Activated naive CD8-positive, alpha-beta T cell (primary cell): ENCODE measurements around the gene ALDH1L2.

ENCODE experiments used
- H3K27ac Mint-ChIP-seq: one replicate; pipeline ENCODE4 v1.8.0; 2021; ENCODE audit warnings: mixed read lengths
- H3K27me3 Mint-ChIP-seq: one replicate; pipeline ENCODE4 v1.8.0; 2021; ENCODE audit warnings: mixed read lengths
- H3K36me3 Mint-ChIP-seq: one replicate; pipeline ENCODE4 v1.8.0; 2021; ENCODE audit warnings: mixed read lengths
- H3K4me1 Mint-ChIP-seq: one replicate; pipeline ENCODE4 v1.8.0; 2021; ENCODE audit warnings: low read depth, mixed read lengths
- H3K4me3 Mint-ChIP-seq: one replicate; pipeline ENCODE4 v1.8.0; 2021; ENCODE audit warnings: mild to moderate bottlenecking, mixed read lengths
- H3K9me3 Mint-ChIP-seq: one replicate; pipeline ENCODE4 v1.8.0; 2021; ENCODE audit warnings: low read depth, mixed read lengths

Gene ALDH1L2

GRCh38 chr12:105069936-105070702 is 14.1 kb downstream of the ALDH1L2 start:
- H3K36me3 Mint-ChIP-seq: peaks cover 2% of the 10 kb centered on the region
- no peaks in the 10 kb centered on the region for H3K27me3 Mint-ChIP-seq
- no peak overlapping the region for H3K27ac Mint-ChIP-seq
- H3K4me3 Mint-ChIP-seq: no peak overlapping the region
- no peaks in the 10 kb centered on the region for H3K4me1 Mint-ChIP-seq
- no peaks in the 10 kb centered on the region for H3K9me3 Mint-ChIP-seq

GRCh38 chr12:105067511-105068031 is 16.7 kb downstream of the ALDH1L2 start:
- H3K36me3 Mint-ChIP-seq: no peaks in the 10 kb centered on the region
- H3K27ac Mint-ChIP-seq: no peak overlapping the region
- no peaks in the 10 kb centered on the region for H3K9me3 Mint-ChIP-seq
- H3K27me3 Mint-ChIP-seq: no peaks in the 10 kb centered on the region
- no peak overlapping the region for H3K4me3 Mint-ChIP-seq
- H3K4me1 Mint-ChIP-seq: no peaks in the 10 kb centered on the region

DNA sequence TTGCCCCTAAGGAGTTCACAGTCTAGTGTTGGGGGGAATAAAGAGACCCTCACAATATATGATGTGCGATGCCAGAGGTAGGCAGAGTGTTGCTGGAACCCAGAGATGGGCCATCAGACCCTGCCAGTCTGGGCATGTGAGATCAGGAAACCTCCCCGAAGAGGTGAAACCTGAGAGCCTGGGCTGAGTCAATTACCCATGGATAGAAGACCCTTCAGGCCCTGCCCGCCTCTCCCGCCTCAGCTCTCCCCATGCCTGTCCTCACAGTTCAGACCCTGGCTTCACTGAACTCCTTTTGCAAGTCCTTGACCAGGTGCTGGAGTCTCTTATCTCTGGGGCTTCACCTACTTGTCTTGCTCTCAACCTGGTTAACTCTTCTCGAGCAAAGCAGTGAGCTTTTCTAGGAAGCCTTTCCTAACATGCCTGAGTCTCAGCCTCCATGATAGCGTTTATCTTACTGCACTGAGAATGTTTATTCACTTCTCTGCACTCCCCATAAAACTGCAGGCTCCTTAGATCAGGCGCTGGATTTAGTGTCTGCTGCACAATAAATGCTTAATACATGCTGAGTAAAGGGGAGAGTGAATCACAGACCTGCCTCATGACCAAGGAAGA is 19.6 kb downstream of the ALDH1L2 start:
- H3K4me3 Mint-ChIP-seq: no peak overlapping the region
- H3K9me3 Mint-ChIP-seq: no peaks in the 10 kb centered on the region
- H3K4me1 Mint-ChIP-seq: no peaks in the 10 kb centered on the region
- H3K36me3 Mint-ChIP-seq: no peaks in the 10 kb centered on the region
- no peaks in the 10 kb centered on the region for H3K27me3 Mint-ChIP-seq
- no peak overlapping the region for H3K27ac Mint-ChIP-seq

DNA sequence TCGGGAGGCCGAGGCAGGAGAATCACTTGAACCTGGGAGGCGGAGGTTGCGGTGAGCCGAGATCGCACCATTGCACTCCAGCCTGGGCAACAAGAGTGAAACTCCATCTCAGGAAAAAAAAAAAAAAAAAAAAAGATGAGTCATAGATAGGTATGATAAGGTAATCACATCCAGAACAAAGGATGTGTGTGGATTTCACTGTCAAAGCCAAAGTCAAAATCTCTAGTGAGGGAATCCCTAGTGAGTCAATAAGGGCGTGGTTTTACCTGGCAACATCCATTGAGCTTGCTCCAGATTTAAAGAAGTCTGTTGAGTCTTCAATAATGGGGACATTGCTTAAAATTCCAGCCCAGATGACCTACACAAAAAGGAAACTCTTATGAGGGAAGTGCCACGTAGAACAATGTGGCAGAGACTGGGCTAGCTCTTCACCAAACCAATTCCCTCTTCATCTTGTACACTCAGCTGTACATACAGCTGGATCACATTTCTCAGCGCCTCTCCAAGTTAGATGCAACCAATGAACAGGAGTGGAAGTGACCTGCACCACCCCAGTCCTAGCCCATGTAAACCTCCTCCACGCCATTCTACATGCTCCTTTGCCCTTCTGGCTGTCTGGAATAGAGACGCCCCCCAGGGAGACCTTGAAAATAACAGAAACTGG is 23.4 kb downstream of the ALDH1L2 start:
- Mint-ChIP-seq H3K27me3 (no peaks in the 10 kb centered on the region), H3K4me3 (no peak overlapping the region), H3K36me3 (peaks cover 2% of the 10 kb centered on the region), H3K9me3 (peaks cover 7% of the 10 kb centered on the region), H3K27ac (no peak overlapping the region), H3K4me1 (no peaks in the 10 kb centered on the region)

- peaks cover 14% of the 10 kb centered on the region for H3K9me3 Mint-ChIP-seq
- H3K27ac Mint-ChIP-seq: no peak overlapping the region
- peaks cover 7% of the 10 kb centered on the region for H3K36me3 Mint-ChIP-seq
- H3K4me3 Mint-ChIP-seq: no peak overlapping the region
- H3K27me3 Mint-ChIP-seq: no peaks in the 10 kb centered on the region
- no peaks in the 10 kb centered on the region for H3K4me1 Mint-ChIP-seq
Measured at GRCh38 chr12:105057174-105057573, 27.1 kb downstream of the ALDH1L2 start.

DNA sequence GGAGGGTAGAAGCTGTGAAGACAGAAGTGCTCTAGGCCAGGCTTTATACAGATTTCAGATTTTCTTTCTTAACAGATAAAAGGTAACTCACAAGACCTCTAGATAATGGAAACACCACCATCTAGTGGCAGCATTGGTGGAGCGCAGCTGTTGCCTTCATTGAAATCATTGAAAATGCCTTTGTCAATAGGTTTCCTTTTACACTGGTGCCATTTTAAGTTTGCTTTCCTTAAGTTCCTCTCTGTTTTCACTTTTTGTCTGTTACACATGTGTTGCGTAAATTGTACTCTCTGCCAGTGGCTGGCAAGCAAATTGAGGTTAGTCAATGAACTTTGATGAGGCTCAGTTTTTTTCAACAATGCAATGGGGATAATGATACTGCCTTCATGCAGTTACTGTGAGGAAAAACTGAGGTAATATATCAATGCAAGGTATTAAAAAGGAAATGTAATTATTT is 31.1 kb downstream of the ALDH1L2 start:
- H3K36me3 Mint-ChIP-seq: peaks cover 8% of the 10 kb centered on the region
- no peaks in the 10 kb centered on the region for H3K27me3 Mint-ChIP-seq
- peaks cover 14% of the 10 kb centered on the region for H3K9me3 Mint-ChIP-seq
- H3K27ac Mint-ChIP-seq: no peak overlapping the region
- H3K4me3 Mint-ChIP-seq: no peak overlapping the region
- H3K4me1 Mint-ChIP-seq: no peaks in the 10 kb centered on the region

GRCh38 chr12:105051981-105052380 is 32.3 kb downstream of the ALDH1L2 start:
- Mint-ChIP-seq H3K36me3 (peaks cover 8% of the 10 kb centered on the region), H3K4me1 (no peaks in the 10 kb centered on the region), H3K9me3 (peaks cover 13% of the 10 kb centered on the region), H3K27ac (no peak overlapping the region), H3K4me3 (no peak overlapping the region), H3K27me3 (no peaks in the 10 kb centered on the region)

GRCh38 chr12:105048315-105048714 is 35.9 kb downstream of the ALDH1L2 start:
- Mint-ChIP-seq H3K36me3 (peaks cover 2% of the 10 kb centered on the region), H3K27ac (no peak overlapping the region), H3K4me1 (no peaks in the 10 kb centered on the region), H3K9me3 (no peaks in the 10 kb centered on the region), H3K4me3 (no peak overlapping the region), H3K27me3 (no peaks in the 10 kb centered on the region)

GRCh38 chr12:105047308-105047707 is 37.0 kb downstream of the ALDH1L2 start:
- Mint-ChIP-seq H3K27me3 (no peaks in the 10 kb centered on the region), H3K9me3 (no peaks in the 10 kb centered on the region), H3K4me3 (no peak overlapping the region), H3K27ac (no peak overlapping the region), H3K36me3 (peaks cover 2% of the 10 kb centered on the region), H3K4me1 (no peaks in the 10 kb centered on the region)

- Mint-ChIP-seq H3K27me3 (no peaks in the 10 kb centered on the region), H3K4me3 (no peak overlapping the region), H3K36me3 (no peaks in the 10 kb centered on the region), H3K27ac (no peak overlapping the region), H3K4me1 (peaks cover 22% of the 10 kb centered on the region), H3K9me3 (no peaks in the 10 kb centered on the region)
Measured at GRCh38 chr12:105041186-105041585, 43.1 kb downstream of the ALDH1L2 start.

GRCh38 chr12:105040476-105040875 is 43.8 kb downstream of the ALDH1L2 start:
- Mint-ChIP-seq H3K27me3 (no peaks in the 10 kb centered on the region), H3K4me1 (peaks cover 22% of the 10 kb centered on the region), H3K27ac (no peak overlapping the region), H3K9me3 (no peaks in the 10 kb centered on the region), H3K4me3 (no peak overlapping the region), H3K36me3 (no peaks in the 10 kb centered on the region)

DNA sequence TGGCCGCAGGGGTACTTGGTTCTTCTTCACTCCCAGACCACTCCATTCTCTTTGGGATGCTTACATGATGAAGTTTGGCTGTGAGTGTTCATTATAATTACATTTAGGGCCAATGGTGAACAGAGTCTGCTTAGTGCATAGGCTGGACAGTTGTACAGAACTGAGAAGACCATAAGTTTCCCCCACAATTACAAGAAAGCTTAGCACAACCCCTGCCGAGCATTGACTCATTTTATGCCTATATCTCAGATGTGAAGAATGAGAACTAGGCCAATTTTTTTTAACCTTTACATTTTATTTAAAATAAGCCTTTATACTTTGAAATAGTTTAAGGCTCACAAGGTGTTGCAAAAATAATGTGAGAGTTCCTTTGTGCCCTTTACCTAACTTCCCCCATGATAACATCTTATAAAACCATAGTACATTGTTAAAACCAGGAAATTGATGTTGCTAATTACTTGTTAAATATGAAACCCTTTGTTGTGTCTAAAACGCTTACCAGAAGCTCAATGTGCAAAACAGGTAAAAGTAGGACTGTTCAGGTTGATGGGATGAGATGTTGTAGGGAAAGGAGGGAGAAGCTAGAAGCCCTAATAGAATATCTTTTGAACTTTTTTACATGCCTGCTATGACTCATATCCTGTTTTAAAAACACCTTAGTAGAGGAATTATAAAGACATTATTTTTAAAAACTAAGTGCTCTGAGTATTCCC is 47.2 kb downstream of the ALDH1L2 start:
- Mint-ChIP-seq H3K27ac (peak overlapping the region; percentile 90), H3K27me3 (no peaks in the 10 kb centered on the region), H3K4me1 (peaks cover 44% of the 10 kb centered on the region), H3K36me3 (no peaks in the 10 kb centered on the region), H3K9me3 (no peaks in the 10 kb centered on the region), H3K4me3 (peak overlapping the region; percentile 49)

GRCh38 chr12:105033851-105034250 is 50.4 kb downstream of the ALDH1L2 start:
- Mint-ChIP-seq H3K9me3 (no peaks in the 10 kb centered on the region), H3K27ac (no peak overlapping the region), H3K4me1 (peaks cover 51% of the 10 kb centered on the region), H3K27me3 (no peaks in the 10 kb centered on the region), H3K36me3 (peaks cover 2% of the 10 kb centered on the region), H3K4me3 (no peak overlapping the region)

DNA sequence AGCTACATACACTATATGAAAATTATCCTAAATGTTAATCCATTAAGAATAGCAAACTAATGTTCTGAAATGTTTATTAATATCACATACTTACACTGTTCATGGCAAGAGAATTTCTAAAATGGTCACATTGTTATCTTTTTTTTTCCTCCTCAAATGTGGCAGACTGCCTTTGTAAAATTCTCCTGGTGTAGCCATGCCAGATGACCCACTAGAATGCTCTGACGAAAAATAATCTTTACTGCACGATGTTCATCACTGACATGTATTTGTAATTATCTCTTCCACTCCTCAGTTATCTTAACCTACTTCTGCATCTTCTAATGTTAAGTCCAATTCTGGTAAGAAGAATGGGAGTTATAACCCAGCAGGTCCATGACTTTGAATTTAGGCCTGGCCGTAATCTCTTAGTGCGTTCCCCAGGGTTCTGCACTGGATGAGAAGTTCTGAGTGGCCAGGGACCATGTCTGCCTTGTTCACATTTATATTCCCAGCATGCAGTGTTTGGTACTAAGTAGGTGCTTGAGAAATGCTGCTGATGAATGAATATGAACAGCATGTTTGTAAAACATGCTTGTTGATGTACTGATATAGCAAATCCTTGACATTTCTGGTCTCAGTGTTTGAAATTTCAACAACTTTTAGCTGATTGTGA is 51.4 kb downstream of the ALDH1L2 start:
- H3K4me3 Mint-ChIP-seq: no peak overlapping the region
- H3K9me3 Mint-ChIP-seq: no peaks in the 10 kb centered on the region
- H3K27me3 Mint-ChIP-seq: no peaks in the 10 kb centered on the region
- H3K27ac Mint-ChIP-seq: no peak overlapping the region
- peaks cover 45% of the 10 kb centered on the region for H3K4me1 Mint-ChIP-seq
- peaks cover 2% of the 10 kb centered on the region for H3K36me3 Mint-ChIP-seq
